Body of pancreas (tissue), 4 donors: ENCODE measurements around the gene NDUFS7.

Experiments used
- CTCF ChIP-seq, 7 experiments: fragments of 450-650 bp in 4 of 7; fragments of 200-600 bp in 3 of 7; sonication (generic) in 3 of 7; IDR thresholded peaks; one replicate each; pipeline ENCODE4 v1.5.1; 2016 to 2019; ENCODE audit warnings: antibody characterized with exemption in 7 of 7
- POLR2A ChIP-seq, 3 donors: fragments of 450-650 bp; IDR thresholded peaks; one replicate each; pipeline ENCODE4 v1.6.1; 2016; ENCODE audit warnings: antibody characterized with exemption in 3 of 3, mild to moderate bottlenecking in 2 of 3

- TF ChIP-seq POLR2A (IDR thresholded peaks at IDR 0.05) = no peak
- no peak for TF ChIP-seq CTCF (IDR thresholded peaks at IDR 0.05)
Observed at GRCh38 chr19:1428738-1429391, 45.2 kb downstream of the NDUFS7 start.
